Hematopoietic multipotent progenitor cell (in vitro differentiated cells): ENCODE measurements around the gene NAT14. TPM values are rescaled to one million over a fixed set of nuclear protein-coding genes. Genes with fewer than 3 reads are reported as not detected.
A peak's percentile ranks its signal among the peaks of the same experiment; 100 is the strongest.

ENCODE experiments used
- DNase-seq, 3 donors: peaks; one replicate each; pipeline ENCODE4 v3.0.0-alpha.2; 2011 to 2015; ENCODE audit warnings: low read depth in 2 of 3, low spot score in 2 of 3
- total RNA-seq: library from RNA; depleted of rRNA; stranded (reverse); fragments of >200 nt; gene quantifications from one replicate; pipeline ENCODE4 v1.2.3, GENCODE V29; 2012

Gene NAT14
- total RNA-seq, 1 donor, result 12.7 TPM

GRCh38 chr19:55467236-55468053, 17.5 kb upstream of the NAT14 start:
- DNase-seq, result peak in 2 of 3 donors; percentile 50 to 57

- DNase-seq, result no peak
These were observed 17.0 kb upstream of the NAT14 start for GRCh38 chr19:55468054-55468393.

- no peak for DNase-seq
These were observed 13.7 kb upstream of the NAT14 start for GRCh38 chr19:55471266-55471665.

DNA sequence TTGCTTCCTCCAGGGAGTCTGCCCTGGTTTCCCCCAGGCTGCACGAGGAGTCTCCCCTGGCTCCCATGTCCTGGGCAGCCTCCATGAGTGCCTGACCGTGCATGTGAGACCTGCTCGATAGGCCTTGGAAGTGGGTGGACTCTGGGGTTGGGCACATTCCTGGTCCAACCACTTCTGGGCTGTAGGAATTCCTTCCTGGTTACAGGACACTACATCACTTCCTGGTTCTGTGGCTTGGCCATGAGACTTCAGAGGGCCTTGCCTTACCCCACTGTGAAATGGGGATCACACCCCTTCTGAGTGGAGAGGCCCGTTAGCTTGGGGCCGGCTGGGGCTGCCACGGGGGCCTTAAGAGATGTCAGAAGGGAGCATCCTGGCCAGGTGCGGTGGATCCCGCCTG, 12.5 kb upstream of the NAT14 start:
- DNase-seq, result no peak

DNA sequence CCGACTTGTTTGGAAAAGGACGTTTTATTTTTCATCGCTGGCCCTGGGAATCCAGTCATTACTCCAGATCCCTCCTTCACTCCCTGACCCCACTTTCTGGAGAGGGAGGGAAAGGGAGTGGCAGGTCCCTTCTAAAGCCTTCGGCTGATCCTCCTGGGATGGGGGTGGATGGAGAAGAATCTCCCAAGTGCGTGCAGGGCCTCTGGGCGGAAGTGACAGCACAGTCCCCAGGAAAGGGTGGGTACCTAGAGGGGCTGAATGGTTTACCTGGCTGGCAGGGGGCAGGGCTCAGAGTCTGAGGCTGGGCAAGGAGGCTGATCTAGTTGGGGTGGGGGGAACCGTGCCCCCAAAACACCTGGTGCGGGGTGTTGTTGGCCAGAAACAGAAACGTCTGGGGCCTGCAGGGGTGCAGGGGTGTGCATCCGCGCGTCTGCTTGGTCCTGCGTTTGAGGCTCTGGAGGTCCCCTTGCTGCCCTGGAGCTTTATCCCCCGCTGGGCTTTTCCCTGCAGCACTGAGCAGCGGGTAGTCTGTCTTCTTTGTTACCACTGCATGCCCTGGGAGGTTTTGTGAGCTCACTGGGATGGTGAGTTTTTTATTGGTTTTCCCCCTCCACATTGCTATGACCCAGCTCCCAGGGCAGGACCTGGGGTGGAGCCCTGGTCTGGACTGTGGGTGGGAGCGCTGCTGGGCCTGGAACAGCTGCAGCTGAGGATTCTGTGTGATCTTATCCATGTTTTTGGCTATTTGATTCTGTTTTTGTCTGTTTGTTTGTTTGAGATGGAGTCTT, 11.6 kb upstream of the NAT14 start:
- DNase-seq, result no peak

DNA sequence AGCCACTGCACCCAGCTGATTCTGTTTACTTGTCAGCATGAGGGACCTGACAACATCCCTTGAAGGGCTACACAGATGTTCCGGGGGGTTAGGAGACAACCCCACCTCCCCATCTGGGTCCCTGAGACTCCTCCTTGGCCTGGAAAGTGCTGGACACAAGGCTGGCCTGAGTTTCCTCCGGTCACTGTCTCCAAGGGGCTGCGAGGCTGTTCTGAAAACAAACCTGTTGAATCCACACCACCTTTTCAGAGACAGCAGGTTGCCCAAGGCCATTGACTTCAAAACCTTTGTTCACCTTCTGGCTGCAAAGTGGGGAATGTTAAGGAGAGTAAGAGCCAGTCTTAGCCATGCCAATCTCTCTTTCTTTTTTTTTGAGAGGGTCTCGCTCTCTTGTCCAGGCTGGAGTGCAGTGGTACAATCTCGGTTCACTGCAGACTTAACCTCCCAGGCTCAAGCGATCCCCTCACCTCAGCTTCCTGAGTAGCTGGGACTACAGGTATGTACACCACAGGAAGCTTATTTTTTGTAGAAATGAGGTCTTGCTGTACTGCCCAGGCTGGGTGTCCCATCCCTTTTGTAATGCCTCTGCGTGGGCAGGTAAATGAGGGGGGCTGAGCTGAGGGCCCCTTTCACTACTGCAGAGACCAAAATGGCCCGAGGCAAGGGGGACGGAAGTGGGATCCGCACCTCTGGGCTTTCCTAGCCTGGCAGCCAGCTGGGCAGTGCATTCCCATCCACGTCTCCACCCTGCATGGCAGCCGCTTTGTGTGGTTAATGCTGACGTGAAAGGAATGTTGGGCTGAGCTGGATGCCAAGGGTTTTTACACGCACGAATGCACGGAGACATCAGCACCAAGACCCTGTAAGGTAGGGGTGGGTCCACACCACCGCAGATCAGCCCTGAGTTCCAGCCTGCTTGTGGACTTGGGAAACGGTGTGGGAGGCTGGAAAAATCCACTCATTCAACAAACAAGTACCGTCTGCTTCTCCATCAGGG, 10.4 kb upstream of the NAT14 start:
- DNase-seq, result no peak

GRCh38 chr19:55476100-55476775, 8.8 kb upstream of the NAT14 start, which contains the start of gene ZNF628:
ZNF628 (plus strand) TSS chr19:55476617; CDS start chr19:55479911, 3,294 bp downstream.
- DNase-seq, result peak; percentile 96 to 98 (median 98)

DNA sequence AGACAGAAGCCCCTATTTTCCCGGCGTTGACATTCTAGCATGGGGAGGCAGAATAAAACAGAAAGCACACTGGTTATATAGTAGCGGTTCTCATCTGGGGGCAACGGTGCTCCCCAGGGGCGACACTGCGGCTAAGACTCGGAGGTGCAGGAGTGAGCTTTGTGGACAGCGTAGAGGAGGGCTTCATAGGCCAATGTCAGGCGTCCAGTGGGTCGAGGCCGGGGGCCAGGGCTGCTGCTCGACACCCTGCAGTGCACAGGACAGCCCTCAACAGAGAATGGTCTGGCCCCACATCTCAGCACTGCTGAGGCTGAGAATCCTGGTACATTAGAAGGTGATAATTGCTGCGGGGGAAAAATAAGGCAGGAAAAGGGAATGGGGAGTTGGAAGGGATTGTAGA, 7.1 kb upstream of the NAT14 start:
- DNase-seq, result no peak

DNA sequence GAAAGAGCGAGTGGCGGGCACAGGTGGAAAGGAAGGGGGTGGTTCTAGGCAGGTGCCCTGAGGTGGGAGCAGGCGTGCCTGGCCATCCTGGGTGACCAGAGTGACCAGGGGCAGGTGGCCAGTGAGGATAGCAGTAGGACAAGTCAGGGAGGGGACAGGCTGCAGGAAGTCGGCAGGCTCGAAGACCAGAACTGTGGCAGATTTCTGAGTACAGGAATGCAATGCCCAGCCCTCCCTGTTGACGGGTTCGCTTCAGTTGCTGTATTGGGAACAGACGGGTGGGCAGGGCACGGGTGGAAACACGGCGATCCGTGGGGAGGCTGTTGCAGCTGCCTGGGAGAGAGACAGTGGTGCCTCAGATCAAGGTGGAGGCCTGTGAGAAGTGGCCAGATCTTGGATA, 6.6 kb upstream of the NAT14 start:
- no peak for DNase-seq

- DNase-seq, result no peak
These were observed 5.9 kb upstream of the NAT14 start for GRCh38 chr19:55479045-55479444.

- no peak for DNase-seq
These were observed 5.3 kb upstream of the NAT14 start for GRCh38 chr19:55479451-55480230.

GRCh38 chr19:55481148-55481793, 3.7 kb upstream of the NAT14 start:
- no peak for DNase-seq

- DNase-seq, result no peak
These were observed 3.2 kb upstream of the NAT14 start for GRCh38 chr19:55481794-55482155.

DNA sequence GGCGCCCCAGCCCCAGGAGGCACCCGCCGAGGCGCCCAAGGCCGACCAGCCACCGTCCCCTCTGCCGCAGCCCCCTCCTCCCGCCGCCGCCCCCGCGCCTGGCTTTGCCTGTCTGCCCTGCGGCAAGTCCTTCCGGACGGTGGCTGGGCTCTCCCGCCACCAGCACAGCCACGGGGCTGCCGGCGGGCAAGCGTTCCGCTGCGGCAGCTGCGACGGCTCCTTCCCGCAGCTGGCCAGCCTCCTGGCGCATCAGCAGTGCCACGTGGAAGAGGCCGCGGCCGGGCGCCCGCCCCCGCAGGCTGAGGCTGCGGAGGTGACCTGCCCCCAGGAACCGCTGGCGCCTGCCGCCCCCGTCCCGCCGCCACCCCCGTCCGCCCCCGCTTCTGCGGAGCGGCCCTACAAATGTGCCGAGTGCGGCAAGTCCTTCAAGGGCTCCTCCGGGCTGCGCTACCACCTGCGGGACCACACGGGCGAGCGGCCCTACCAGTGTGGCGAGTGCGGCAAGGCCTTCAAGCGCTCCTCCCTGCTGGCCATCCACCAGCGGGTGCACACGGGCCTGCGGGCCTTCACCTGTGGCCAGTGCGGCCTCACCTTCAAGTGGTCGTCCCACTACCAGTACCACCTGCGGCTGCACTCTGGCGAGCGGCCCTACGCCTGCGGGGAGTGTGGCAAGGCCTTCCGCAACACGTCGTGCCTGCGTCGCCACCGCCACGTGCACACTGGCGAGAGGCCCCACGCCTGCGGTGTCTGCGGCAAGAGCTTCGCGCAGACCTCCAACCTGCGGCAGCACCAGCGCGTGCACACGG, 2.6 kb upstream of the NAT14 start:
- DNase-seq, result no peak

GRCh38 chr19:55482967-55483705, 1.9 kb upstream of the NAT14 start:
- no peak for DNase-seq

- DNase-seq, result no peak
These were observed 1.0 kb upstream of the NAT14 start for GRCh38 chr19:55483706-55484592.
